ENCODE measurements around the gene HNRNPC. TPM values are rescaled to one million over a fixed set of nuclear protein-coding genes. Genes with fewer than 3 reads are reported as not detected.

The HNRNPC gene
- polyA plus RNA-seq, 2 of the 4 experiments (the other 2 are of a cell fraction), result 1,057 to 1,069 TPM

DNA sequence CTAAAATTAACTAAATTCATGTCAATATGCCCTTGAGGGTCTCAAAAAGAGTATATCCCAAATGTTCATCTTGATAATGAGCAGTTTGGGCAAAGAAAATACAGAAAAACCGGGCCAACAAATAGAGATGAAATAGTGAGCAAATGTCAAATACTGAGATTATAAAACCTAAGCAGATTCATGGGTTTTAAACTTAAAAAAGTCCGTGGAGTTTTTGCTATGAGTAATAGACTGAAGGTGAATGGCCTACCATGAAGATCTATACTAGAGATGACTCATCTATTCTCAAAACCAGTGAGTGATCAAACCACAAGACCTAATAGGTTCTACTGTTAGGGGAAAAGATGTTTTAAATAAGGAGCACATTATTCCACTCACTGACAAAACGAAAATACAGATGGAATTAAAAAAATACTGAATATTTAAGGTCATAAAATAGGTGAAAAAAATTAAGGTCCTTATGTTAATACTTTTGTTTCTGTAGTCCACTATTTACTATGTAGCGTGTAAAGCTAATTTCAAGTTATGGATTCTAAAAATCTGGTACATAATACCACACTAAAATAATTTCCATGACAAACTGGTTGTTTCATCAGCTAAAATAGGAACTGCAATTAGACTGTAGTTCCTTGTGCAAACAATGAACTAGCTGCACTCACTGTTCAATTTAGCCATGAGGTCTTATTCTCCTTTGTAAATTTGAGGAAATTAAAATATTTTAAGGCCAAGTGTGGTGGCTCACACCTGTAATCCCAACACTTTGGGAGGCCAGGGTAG is 5.0 kb downstream of the HNRNPC start:
- Histone ChIP-seq H3K27ac (peak overlapping the region in 1 of 2 experiments; percentile 50; a peak in 1 of 6 replicates), H3K4me1 (peaks cover 60% of the 10 kb centered on the region), H3K4me2 (peak overlapping the region; percentile 97), H3K4me3 (peak overlapping the region; percentile 85; the same call in 2 of the 3 replicates), H3K9me3 (no peaks in the 10 kb centered on the region)
- TF ChIP-seq POLR2AphosphoS2 (conservative IDR thresholded peaks at IDR 0.05; ENCODE audit: low read length), result no peak
- no peak for TF ChIP-seq E2F6 (IDR thresholded peaks at IDR 0.05; ENCODE audit: borderline replicate concordance, low read depth)
- TF ChIP-seq, protein P1, sequence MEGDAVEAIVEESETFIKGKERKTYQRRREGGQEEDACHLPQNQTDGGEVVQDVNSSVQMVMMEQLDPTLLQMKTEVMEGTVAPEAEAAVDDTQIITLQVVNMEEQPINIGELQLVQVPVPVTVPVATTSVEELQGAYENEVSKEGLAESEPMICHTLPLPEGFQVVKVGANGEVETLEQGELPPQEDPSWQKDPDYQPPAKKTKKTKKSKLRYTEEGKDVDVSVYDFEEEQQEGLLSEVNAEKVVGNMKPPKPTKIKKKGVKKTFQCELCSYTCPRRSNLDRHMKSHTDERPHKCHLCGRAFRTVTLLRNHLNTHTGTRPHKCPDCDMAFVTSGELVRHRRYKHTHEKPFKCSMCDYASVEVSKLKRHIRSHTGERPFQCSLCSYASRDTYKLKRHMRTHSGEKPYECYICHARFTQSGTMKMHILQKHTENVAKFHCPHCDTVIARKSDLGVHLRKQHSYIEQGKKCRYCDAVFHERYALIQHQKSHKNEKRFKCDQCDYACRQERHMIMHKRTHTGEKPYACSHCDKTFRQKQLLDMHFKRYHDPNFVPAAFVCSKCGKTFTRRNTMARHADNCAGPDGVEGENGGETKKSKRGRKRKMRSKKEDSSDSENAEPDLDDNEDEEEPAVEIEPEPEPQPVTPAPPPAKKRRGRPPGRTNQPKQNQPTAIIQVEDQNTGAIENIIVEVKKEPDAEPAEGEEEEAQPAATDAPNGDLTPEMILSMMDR (IDR thresholded peaks at IDR 0.05), result no peak
- peak; percentile 39 for TF ChIP-seq MAFK (IDR thresholded peaks at IDR 0.05; ENCODE audit: partially characterized antibody)
- no peak for TF ChIP-seq HOXB13 (CRISPR knock-in tag; IDR thresholded peaks at IDR 0.05; ENCODE audit: low read depth)
- 0 out of 2 replicates have a peak, but pooled peaks have one; percentile 35 for TF ChIP-seq TFCP2L1 (CRISPR knock-in tag; IDR thresholded peaks at IDR 0.05)
- TF ChIP-seq EP300 (IDR thresholded peaks at IDR 0.05), result no peak
- no peak for TF ChIP-seq ZC3H11A (IDR thresholded peaks at IDR 0.05)
- no peak for TF ChIP-seq JUN (IDR thresholded peaks at IDR 0.05)
- TF ChIP-seq FOSL2 (IDR thresholded peaks at IDR 0.05), result no peak; the same call in 1 of the 2 replicates
- TF ChIP-seq FOSL2 (CRISPR knock-in tag; IDR thresholded peaks at IDR 0.05), result peak; percentile 95
- no peak for TF ChIP-seq SMC3 (IDR thresholded peaks at IDR 0.05)
- 0 out of 2 replicates have a peak, but pooled peaks have one; percentile 25 for TF ChIP-seq TP53 (CRISPR knock-in tag; IDR thresholded peaks at IDR 0.05)
- TF ChIP-seq PBX3 (IDR thresholded peaks at IDR 0.05), result no peak
- CTCF ChIA-PET, result interaction anchor here (0.5 to 1.5 kb wide), 4 partner anchors 8 to 23 kb away, joined by 3 read pairs; partner anchors contain the start of gene RPGRIP1
- ATAC-seq (peak; percentile 52 to 61; a peak in 5 of 6 replicates), DNase-seq (ENCODE audit: low read depth in 1 of 2, low spot score in 1 of 2) (no peak), FAIRE-seq (no peak)
- 26% methylated on average over 4 of the region's 4 CpGs for WGBS (ENCODE audit: missing lambda C conversion rate)
- POLR2A ChIA-PET, result interaction anchor here (0.9 to 1.7 kb wide), 2 partner anchors 41 to 120 kb away, joined by 4 to 5 read pairs; no protein-coding TSS in a partner anchor

GRCh38 chr14:21263284-21264024 is 5.8 kb downstream of the HNRNPC start:
- H3K27ac ChIP-seq, result peak overlapping the region in 1 of 2 experiments; percentile 18; a peak in 1 of 6 replicates
- WGBS (ENCODE audit: missing lambda C conversion rate), result 35% methylated on average over 5 of the region's 5 CpGs
- POLR2A ChIA-PET, result no interaction called here
- TF ChIP-seq MAFK (IDR thresholded peaks at IDR 0.05; ENCODE audit: partially characterized antibody), result peak; percentile 13
- TF ChIP-seq, protein P1 (IDR thresholded peaks at IDR 0.05), result no peak
- peak overlapping the region; percentile 10; the same call in 2 of the 3 replicates for H3K4me3 ChIP-seq
- H3K4me1 ChIP-seq, result peaks cover 67% of the 10 kb centered on the region
- CTCF ChIA-PET, result interaction anchor here (1.1 to 1.3 kb wide), 2 partner anchors 7 to 23 kb away, joined by 3 read pairs; no protein-coding TSS in a partner anchor
- ATAC-seq (peak; percentile 23 to 28; a peak in 3 of 6 replicates), DNase-seq (ENCODE audit: low read depth in 1 of 2, low spot score in 1 of 2) (no peak), FAIRE-seq (no peak)
- no peaks in the 10 kb centered on the region for H3K9me3 ChIP-seq
- H3K4me2 ChIP-seq, result peak overlapping the region; percentile 97
